Glomerular endothelial cell (primary cell): ENCODE results near the gene ZIC1. TPM values are rescaled to one million over a fixed set of nuclear protein-coding genes. Genes with fewer than 3 reads are reported as not detected.

Experiments used
- total RNA-seq: library from RNA; depleted of rRNA; stranded (reverse); fragments of >200 nt; gene quantifications from 2 replicates; pipeline ENCODE4 v1.2.3, GENCODE V29; 2015

ZIC1 gene
- total RNA-seq, 1 donor from 2014 or later, result 0.06 TPM

Other genes with a start within 250 kb of the ZIC1 start
- gene ZIC4, start 2.8 kb upstream of the ZIC1 start, total RNA-seq, result not detected in 2 replicates